Endothelial cell of umbilical vein (primary cell): Measurements from ENCODE around the gene PTPMT1. TPM values are rescaled to one million over a fixed set of nuclear protein-coding genes. Genes with fewer than 3 reads are reported as not detected.
A peak's percentile ranks its signal among the peaks of the same experiment; 100 is the strongest.

Experiments
- BruUV-seq: library from RNA; stranded (reverse); fragments of 400-500 nt; replicated peaks from 2 replicates; lab custom pipeline; 2021; lab: Mats Ljungman, UMichigan
- CTCF ChIA-PET: fragments of 300-600, 350-600 bp; sonication (Branson Sonifier 250); formaldehyde crosslinking; loops from one replicate; lab custom pipeline; 2021; ENCODE audit warnings: antibody characterized with exemption, inconsistent platforms; lab: Charles Lee
- POLR2A ChIA-PET: fragments of 300-600, 350-600 bp; sonication (Branson Sonifier 250); formaldehyde crosslinking; loops from one replicate; lab custom pipeline; 2021; ENCODE audit warnings: antibody characterized with exemption, inconsistent platforms; lab: Charles Lee
- DNase-seq: peaks from one replicate; pipeline ENCODE4 v3.0.0-alpha.2; 2011; ENCODE audit warnings: low read depth, low spot score
- FAIRE-seq: peaks from 2 replicates; lab custom pipeline; 2011; peaks lifted over from hg19 to GRCh38; lab: Jason Lieb, UNC
- H2AFZ ChIP-seq: 2 replicates; pipeline ENCODE4 v1.6.0; 2012; ENCODE audit warnings: low read depth, low read length, control low read depth, inconsistent platforms
- H3K27ac ChIP-seq: 2 replicates; pipeline ENCODE4 v1.5.1; 2011; ENCODE audit warnings: low read depth, mild to moderate bottlenecking, control low read depth, low read length, moderate library complexity; ENCODE audit not compliant: insufficient read depth
- H3K27me3 ChIP-seq, 2 experiments: 2 replicates each; pipeline versions ENCODE4 v1.6.0 to v1.6.1; 2011; ENCODE audit warnings: low read length in 2 of 2, mixed read lengths in 1 of 2; ENCODE audit not compliant: control insufficient read depth in 2 of 2, insufficient read depth in 2 of 2
- H3K36me3 ChIP-seq, 2 experiments: 2 replicates in 1 of 2; 3 replicates in 1 of 2; pipeline ENCODE4 v1.5.1; 2011; ENCODE audit warnings: low read length in 2 of 2, mild to moderate bottlenecking in 1 of 2, moderate library complexity in 1 of 2; ENCODE audit not compliant: control insufficient read depth in 2 of 2, insufficient read depth in 2 of 2; ENCODE audit errors: extremely low read depth in 1 of 2
- H3K4me1 ChIP-seq: 3 replicates; pipeline ENCODE4 v1.5.1; 2011; ENCODE audit warnings: mild to moderate bottlenecking, low read length; ENCODE audit not compliant: control insufficient read depth, insufficient read depth; ENCODE audit errors: extremely low read depth
- H3K4me2 ChIP-seq: 2 replicates; pipeline ENCODE4 v1.6.1; 2011; ENCODE audit warnings: low read length, control low read depth, mixed read lengths; ENCODE audit not compliant: insufficient read depth
- H3K4me3 ChIP-seq, 3 experiments: fragments of 200-600 bp in 1 of 3; sonication (generic), shearing (Covaris generic) in 1 of 3; replicated peaks in 1 of 3; 2 replicates each; pipeline ENCODE4 v1.5.1; 2011 to 2016; ENCODE audit warnings: control low read depth in 3 of 3, low read length in 3 of 3, mild to moderate bottlenecking in 2 of 3, inconsistent platforms in 1 of 3, low read depth in 1 of 3, moderate library complexity in 1 of 3; ENCODE audit not compliant: insufficient read depth in 1 of 3
- H3K79me2 ChIP-seq: 2 replicates; pipeline ENCODE4 v1.6.0; 2012; ENCODE audit warnings: low read length, inconsistent platforms; ENCODE audit not compliant: control insufficient read depth, insufficient read depth
- H3K9ac ChIP-seq: replicated peaks from 2 replicates; pipeline ENCODE3; 2011; ENCODE audit warnings: low read length, control low read depth; ENCODE audit not compliant: insufficient read depth; ENCODE audit errors: extremely low read depth
- H3K9me1 ChIP-seq: replicated peaks from 3 replicates; pipeline ENCODE4 v1.6.0; 2011; ENCODE audit warnings: mild to moderate bottlenecking, low read length; ENCODE audit not compliant: control insufficient read depth, insufficient read depth; ENCODE audit errors: extremely low read depth
- H3K9me3 ChIP-seq: replicated peaks from 2 replicates; pipeline ENCODE4 v1.5.1; 2012; ENCODE audit warnings: low read length, inconsistent platforms; ENCODE audit not compliant: control insufficient read depth, insufficient read depth
- H4K20me1 ChIP-seq: replicated peaks from 2 replicates; pipeline ENCODE3; 2011; ENCODE audit warnings: mild to moderate bottlenecking, low read length; ENCODE audit not compliant: control insufficient read depth, insufficient read depth; ENCODE audit errors: extremely low read depth
- EZH2 ChIP-seq: IDR thresholded peaks from 2 replicates; pipeline ENCODE4 v1.6.1; 2012; ENCODE audit warnings: borderline replicate concordance, low read depth, mild to moderate bottlenecking, moderate library complexity, low read length, inconsistent platforms; ENCODE audit not compliant: severe bottlenecking
- FOS ChIP-seq: IDR thresholded peaks from 2 replicates; pipeline ENCODE4 v1.6.1; 2011; ENCODE audit warnings: mild to moderate bottlenecking, low read length, moderate library complexity, borderline replicate concordance; ENCODE audit not compliant: insufficient read depth
- GATA2 ChIP-seq: IDR thresholded peaks from 2 replicates; pipeline ENCODE4 v1.7.0; 2011; ENCODE audit warnings: low read depth, mild to moderate bottlenecking, moderate library complexity, mixed read lengths, low read length; ENCODE audit not compliant: insufficient read length, insufficient read depth
- JUN ChIP-seq: IDR thresholded peaks from 2 replicates; pipeline ENCODE4 v1.6.1; 2011; ENCODE audit warnings: borderline replicate concordance, low read depth; ENCODE audit not compliant: insufficient read length, insufficient read depth
- MYC ChIP-seq: IDR thresholded peaks from one replicate; pipeline ENCODE4 v1.6.1; 2011; ENCODE audit warnings: mild to moderate bottlenecking, low read depth, low read length
- POLR2A ChIP-seq: IDR thresholded peaks from 2 replicates; pipeline ENCODE4 v1.6.1; 2012; ENCODE audit warnings: low read depth, mild to moderate bottlenecking, control low read depth, low read length
- POLR2AphosphoS5 ChIP-seq: IDR thresholded peaks from 2 replicates; pipeline ENCODE4 v1.6.1; 2012; ENCODE audit warnings: low read depth, mild to moderate bottlenecking, control low read depth, low read length, moderate library complexity; ENCODE audit not compliant: insufficient read depth
- dilution Hi-C: fragments of 300-500 bp; cut with MboI; formaldehyde crosslinking; loops from one replicate; pipeline ENCODE4 v1.15.0; 2019; ENCODE audit warnings: low sequenced_read_pairs; ENCODE audit not compliant: extremely low pct_ligation_motif_present
- intact Hi-C: fragments of 100-400 bp; cut with micrococcal nuclease; formaldehyde crosslinking; loops from one replicate; pipeline ENCODE4 v1.10.0; 2022
- polyA plus RNA-seq, 4 experiments: library from polyadenylated mRNA; depleted of rRNA in 3 of 4; stranded (reverse) in 3 of 4; unstranded in 1 of 4; fragments of >200 nt; gene quantifications; 2 replicates each; pipeline versions ENCODE4 v1.2.1 to v1.2.3, GENCODE V29; 2011 to 2012; ENCODE audit warnings: missing spikeins in 1 of 4
- total RNA-seq: library from RNA; stranded (reverse); gene quantifications from 2 replicates; pipeline ENCODE4 v1.2.3, GENCODE V29; 2021
- TF ChIP-seq, protein P1 (sequence below), 2 donors: IDR thresholded peaks; 1 replicate in 1 of 2; 2 replicates in 1 of 2; pipeline ENCODE4 v1.5.1; 2011; ENCODE audit warnings: low read length in 2 of 2, mild to moderate bottlenecking in 2 of 2, moderate library complexity in 2 of 2, control low read depth in 1 of 2, inconsistent platforms in 1 of 2, low read depth in 1 of 2; ENCODE audit not compliant: insufficient read depth in 1 of 2; ENCODE audit errors: extremely low read depth in 1 of 2
- TF ChIP-seq, protein P2 (sequence below): IDR thresholded peaks from 2 replicates; pipeline ENCODE4 v1.6.1; 2011; ENCODE audit not compliant: insufficient read depth, insufficient read length

The PTPMT1 gene
- total and polyA plus RNA-seq, 2 donors (not counting 3 experiments of a cell fraction or from before 2014, with no cell fraction given): 44.6 to 83.1 TPM

DNA sequence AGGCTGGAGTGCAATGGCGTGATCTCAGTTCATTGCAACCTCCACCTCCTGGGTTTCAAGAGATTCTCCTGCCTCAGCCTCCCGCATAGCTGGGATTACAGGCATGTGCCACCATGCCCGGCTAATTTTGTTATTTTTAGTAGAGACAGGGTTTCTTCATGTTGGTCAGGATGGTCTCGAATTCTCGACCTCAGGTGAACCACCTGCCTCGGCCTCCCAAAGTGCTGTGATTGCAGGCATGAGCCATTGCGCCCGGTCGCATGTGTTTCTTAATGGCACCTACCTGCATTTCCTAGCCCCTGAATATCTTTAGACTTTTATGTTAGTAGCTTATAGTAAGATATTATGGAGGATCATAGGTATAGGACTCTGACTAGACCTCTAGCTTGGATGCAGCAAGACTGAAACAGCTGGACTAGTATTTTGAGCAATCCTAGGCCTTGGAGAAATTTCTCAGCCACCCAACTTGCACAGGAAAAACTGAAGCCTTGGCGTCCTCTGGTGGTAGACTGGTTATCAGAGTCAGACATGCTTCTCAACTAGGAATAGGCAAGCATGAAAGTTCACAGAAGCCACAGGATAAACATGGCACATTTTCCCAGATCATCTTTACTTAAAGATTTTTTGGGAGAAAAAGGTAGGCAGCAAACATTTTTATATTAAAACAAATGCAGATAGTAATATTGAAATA lies 51.5 kb downstream of the PTPMT1 start:
- dilution Hi-C loops: no loop called here
- DNase-seq (peak; percentile 68), FAIRE-seq (no peak)
- Histone ChIP-seq H4K20me1 (no peaks in the 10 kb centered on the region), H2AFZ (no peak overlapping the region), H3K9me3 (no peaks in the 10 kb centered on the region), H3K9ac (no peak overlapping the region), H3K79me2 (no peaks in the 10 kb centered on the region), H3K4me3 (no peak overlapping the region), H3K4me1 (no peaks in the 10 kb centered on the region), H3K9me1 (no peaks in the 10 kb centered on the region), H3K4me2 (no peak overlapping the region), H3K27ac (no peak overlapping the region), H3K36me3 (peaks cover 0 to 4% of the 10 kb centered on the region in 2 experiments), H3K27me3 (no peaks in the 10 kb centered on the region)
- no peak for TF ChIP-seq JUN
- TF ChIP-seq, protein P1, sequence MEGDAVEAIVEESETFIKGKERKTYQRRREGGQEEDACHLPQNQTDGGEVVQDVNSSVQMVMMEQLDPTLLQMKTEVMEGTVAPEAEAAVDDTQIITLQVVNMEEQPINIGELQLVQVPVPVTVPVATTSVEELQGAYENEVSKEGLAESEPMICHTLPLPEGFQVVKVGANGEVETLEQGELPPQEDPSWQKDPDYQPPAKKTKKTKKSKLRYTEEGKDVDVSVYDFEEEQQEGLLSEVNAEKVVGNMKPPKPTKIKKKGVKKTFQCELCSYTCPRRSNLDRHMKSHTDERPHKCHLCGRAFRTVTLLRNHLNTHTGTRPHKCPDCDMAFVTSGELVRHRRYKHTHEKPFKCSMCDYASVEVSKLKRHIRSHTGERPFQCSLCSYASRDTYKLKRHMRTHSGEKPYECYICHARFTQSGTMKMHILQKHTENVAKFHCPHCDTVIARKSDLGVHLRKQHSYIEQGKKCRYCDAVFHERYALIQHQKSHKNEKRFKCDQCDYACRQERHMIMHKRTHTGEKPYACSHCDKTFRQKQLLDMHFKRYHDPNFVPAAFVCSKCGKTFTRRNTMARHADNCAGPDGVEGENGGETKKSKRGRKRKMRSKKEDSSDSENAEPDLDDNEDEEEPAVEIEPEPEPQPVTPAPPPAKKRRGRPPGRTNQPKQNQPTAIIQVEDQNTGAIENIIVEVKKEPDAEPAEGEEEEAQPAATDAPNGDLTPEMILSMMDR (IDR thresholded peaks at IDR 0.05; ENCODE audit: extremely low read depth in 1 of 2, insufficient read depth in 1 of 2, low read depth in 1 of 2, low read length in 2 of 2): peak; percentile 45 to 67
- intact Hi-C loops: loop anchor here (1.0 to 2.0 kb wide), 2 partner anchors 208 to 243 kb away; partner anchors contain the start of gene SLC39A13
- CTCF ChIA-PET: interaction anchor here (0.7 to 2.4 kb wide), 14 partner anchors 10 to 242 kb away, joined by 3 to 12 read pairs (median 5); no protein-coding TSS in a partner anchor
- BruUV-seq: no TSS peak
- POLR2A ChIA-PET: no interaction called here

DNA sequence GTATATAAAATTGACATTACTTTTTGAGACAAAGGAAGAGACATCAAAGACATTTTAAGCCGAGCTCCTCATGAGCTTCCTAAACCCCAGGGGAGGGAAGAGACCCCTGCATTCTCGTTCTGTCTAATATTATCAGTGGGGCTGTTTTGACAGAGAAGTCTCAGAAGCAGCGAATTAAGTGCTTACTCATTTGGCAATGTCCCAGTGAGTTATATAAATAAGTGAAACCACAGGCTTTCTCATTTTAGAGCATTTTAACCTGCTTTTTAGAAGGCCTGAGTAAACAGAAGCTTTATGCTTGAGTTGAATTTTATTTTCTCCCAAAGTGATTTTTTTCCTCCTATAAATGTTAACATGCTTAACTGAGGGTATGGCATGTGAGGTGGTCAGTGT lies 52.0 kb downstream of the PTPMT1 start:
- FAIRE-seq (no peak), DNase-seq (peak; percentile 26)
- no peak overlapping the region for H2AFZ ChIP-seq
- intact Hi-C loops: loop anchor here (1.0 to 2.0 kb wide), 2 partner anchors 209 to 243 kb away; partner anchors contain the start of gene SLC39A13
- CTCF ChIA-PET: interaction anchor here (0.8 to 2.4 kb wide), 11 partner anchors 10 to 206 kb away, joined by 3 to 12 read pairs (median 5); no protein-coding TSS in a partner anchor
- no peak overlapping the region for H3K9ac ChIP-seq
- no peak overlapping the region for H3K4me2 ChIP-seq
- H3K4me3 ChIP-seq: no peak overlapping the region
- POLR2A ChIA-PET: no interaction called here
- no peaks in the 10 kb centered on the region for H3K9me1 ChIP-seq
- H3K27ac ChIP-seq: no peak overlapping the region
- dilution Hi-C loops: no loop called here
- BruUV-seq: no TSS peak
- H3K9me3 ChIP-seq: no peaks in the 10 kb centered on the region
- H3K79me2 ChIP-seq: no peaks in the 10 kb centered on the region
- TF ChIP-seq GATA2: no peak
- TF ChIP-seq POLR2A: no peak
- no peak for TF ChIP-seq POLR2AphosphoS5
- no peak for TF ChIP-seq FOS
- TF ChIP-seq, protein P1 (IDR thresholded peaks at IDR 0.05; ENCODE audit: extremely low read depth in 1 of 2, insufficient read depth in 1 of 2, low read depth in 1 of 2, low read length in 2 of 2): no peak
- TF ChIP-seq EZH2: no peak
- no peak for TF ChIP-seq MYC
- TF ChIP-seq, protein P2, sequence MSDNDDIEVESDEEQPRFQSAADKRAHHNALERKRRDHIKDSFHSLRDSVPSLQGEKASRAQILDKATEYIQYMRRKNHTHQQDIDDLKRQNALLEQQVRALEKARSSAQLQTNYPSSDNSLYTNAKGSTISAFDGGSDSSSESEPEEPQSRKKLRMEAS: no peak
- no peak for TF ChIP-seq JUN
- H3K36me3 ChIP-seq: peaks cover 0 to 5% of the 10 kb centered on the region in 2 experiments
- no peaks in the 10 kb centered on the region for H4K20me1 ChIP-seq
- H3K4me1 ChIP-seq: no peaks in the 10 kb centered on the region
- H3K27me3 ChIP-seq: no peaks in the 10 kb centered on the region
